Loucy (cell line): Measurements from ENCODE around the gene PAK1.

ENCODE experiments used
- H2AFZ ChIP-seq: fragments of 200-600 bp; sonication (generic); 2 replicates; pipeline ENCODE4 v1.6.0; 2016; ENCODE audit warnings: antibody characterized with exemption, mild to moderate bottlenecking, low read length, moderate library complexity
- H3F3A ChIP-seq: fragments of 200-600 bp; 2 replicates; pipeline ENCODE4 v1.6.0; 2016; ENCODE audit warnings: antibody characterized with exemption, low read depth, mild to moderate bottlenecking
- H3K27me3 ChIP-seq: fragments of 200-600 bp; sonication (generic); 2 replicates; pipeline ENCODE4 v1.6.1; 2014; ENCODE audit warnings: low read length, mild to moderate bottlenecking; ENCODE audit not compliant: insufficient read depth, poor library complexity, severe bottlenecking
- H3K36me3 ChIP-seq: fragments of 200-600 bp; sonication (generic); 2 replicates; pipeline ENCODE4 v1.6.1; 2016; ENCODE audit warnings: low read length; ENCODE audit not compliant: insufficient read depth
- H3K4me1 ChIP-seq: fragments of 200-600 bp; sonication (generic); 2 replicates; pipeline ENCODE4 v1.5.1; 2014; ENCODE audit warnings: low read length, mild to moderate bottlenecking; ENCODE audit not compliant: insufficient read depth, poor library complexity, severe bottlenecking
- H3K4me2 ChIP-seq: fragments of 200-600 bp; sonication (generic); 2 replicates; pipeline ENCODE4 v1.6.0; 2014; ENCODE audit warnings: antibody characterized with exemption, low read length, low read depth, mild to moderate bottlenecking; ENCODE audit not compliant: poor library complexity, severe bottlenecking
- H3K4me3 ChIP-seq: fragments of 200-600 bp; sonication (generic); 2 replicates; pipeline ENCODE4 v1.5.1; 2014; ENCODE audit warnings: low read length, mild to moderate bottlenecking, mixed read lengths; ENCODE audit not compliant: poor library complexity, severe bottlenecking
- H3K79me2 ChIP-seq: fragments of 200-600 bp; sonication (generic); 2 replicates; pipeline ENCODE4 v1.6.1; 2014; ENCODE audit warnings: low read length; ENCODE audit not compliant: insufficient read depth
- H3K9ac ChIP-seq: fragments of 200-600 bp; sonication (generic); 2 replicates; pipeline ENCODE4 v1.6.0; 2014; ENCODE audit warnings: mild to moderate bottlenecking, low read depth, low read length, moderate library complexity; ENCODE audit not compliant: poor library complexity, severe bottlenecking
- H3K9me2 ChIP-seq: fragments of 200-600 bp; sonication (generic); replicated peaks from 2 replicates; pipeline ENCODE4 v1.6.1; 2016; ENCODE audit warnings: low read depth, low read length, mixed read lengths
- H3K9me3 ChIP-seq: fragments of 200-600 bp; sonication (generic); 2 replicates; pipeline ENCODE4 v1.6.1; 2014; ENCODE audit warnings: mild to moderate bottlenecking, antibody characterized with exemption, low read length, low read depth; ENCODE audit not compliant: insufficient read depth
- H4K20me1 ChIP-seq: fragments of 200-600 bp; sonication (generic); 2 replicates; pipeline ENCODE4 v1.6.0; 2014; ENCODE audit warnings: antibody characterized with exemption, low read length, mild to moderate bottlenecking; ENCODE audit not compliant: insufficient read depth, poor library complexity, severe bottlenecking
- CTCF ChIP-seq: fragments of 200-600 bp; sonication (generic); conservative IDR thresholded peaks from 2 replicates; pipeline ENCODE4 v1.5.1; 2014; ENCODE audit warnings: mild to moderate bottlenecking, antibody characterized with exemption, low read length
- EZH2phosphoT487 ChIP-seq: fragments of 200-600 bp; IDR thresholded peaks from 2 replicates; pipeline ENCODE4 v1.6.1; 2018; ENCODE audit warnings: antibody characterized with exemption, mild to moderate bottlenecking, moderate library complexity, borderline replicate concordance

PAK1 gene

GRCh38 chr11:77372726-77373125, 101.2 kb downstream of the PAK1 start:
- H3F3A ChIP-seq = no peaks in the 10 kb centered on the region
- no peaks in the 10 kb centered on the region for H3K9me2 ChIP-seq
- peaks cover 4% of the 10 kb centered on the region for H3K4me1 ChIP-seq
- no peak overlapping the region for H2AFZ ChIP-seq
- TF ChIP-seq CTCF (no peak), EZH2phosphoT487 (no peak)
- no peaks in the 10 kb centered on the region for H3K27me3 ChIP-seq
- H3K4me3 ChIP-seq = no peak overlapping the region
- H3K36me3 ChIP-seq = peaks cover 36% of the 10 kb centered on the region; the same call in 1 of the 2 replicates
- H3K4me2 ChIP-seq = no peak overlapping the region
- no peak overlapping the region for H3K9ac ChIP-seq
- no peaks in the 10 kb centered on the region for H4K20me1 ChIP-seq
- no peaks in the 10 kb centered on the region for H3K79me2 ChIP-seq
- H3K9me3 ChIP-seq = no peaks in the 10 kb centered on the region

- no peaks in the 10 kb centered on the region for H4K20me1 ChIP-seq
- H3K4me1 ChIP-seq = peaks cover 4% of the 10 kb centered on the region
- no peaks in the 10 kb centered on the region for H3K79me2 ChIP-seq
- peaks cover 26% of the 10 kb centered on the region; the same call in 1 of the 2 replicates for H3K36me3 ChIP-seq
- no peaks in the 10 kb centered on the region for H3K9me2 ChIP-seq
- H3K9ac ChIP-seq = no peak overlapping the region
- H3F3A ChIP-seq = no peaks in the 10 kb centered on the region
- H3K9me3 ChIP-seq = no peaks in the 10 kb centered on the region
- no peak overlapping the region for H3K4me2 ChIP-seq
- no peak overlapping the region for H2AFZ ChIP-seq
- H3K27me3 ChIP-seq = no peaks in the 10 kb centered on the region
- H3K4me3 ChIP-seq = no peak overlapping the region
- TF ChIP-seq CTCF (no peak), EZH2phosphoT487 (no peak)
Measured at GRCh38 chr11:77371646-77372045, 102.2 kb downstream of the PAK1 start.

GRCh38 chr11:77370217-77370616, 103.7 kb downstream of the PAK1 start:
- H3F3A ChIP-seq = no peaks in the 10 kb centered on the region
- H3K27me3 ChIP-seq = no peaks in the 10 kb centered on the region
- peaks cover 23% of the 10 kb centered on the region; the same call in 1 of the 2 replicates for H3K36me3 ChIP-seq
- H3K9me3 ChIP-seq = no peaks in the 10 kb centered on the region
- TF ChIP-seq CTCF (peak; percentile 53), EZH2phosphoT487 (no peak)
- H3K4me3 ChIP-seq = no peak overlapping the region
- H3K4me2 ChIP-seq = no peak overlapping the region
- no peak overlapping the region for H2AFZ ChIP-seq
- H3K9me2 ChIP-seq = no peaks in the 10 kb centered on the region
- no peaks in the 10 kb centered on the region for H3K79me2 ChIP-seq
- no peaks in the 10 kb centered on the region for H4K20me1 ChIP-seq
- peaks cover 4% of the 10 kb centered on the region for H3K4me1 ChIP-seq
- no peak overlapping the region for H3K9ac ChIP-seq
